Activated CD8-positive, alpha-beta memory T cell treated with anti-CD3 and anti-CD28 coated beads, Interleukin-2, amount 10 ng/mL, durations not matched to agents 7 days and 5 days (primary cell): Measurements from ENCODE around the gene ICAM2. TPM values are rescaled to one million over a fixed set of nuclear protein-coding genes. Genes with fewer than 3 reads are reported as not detected.
A peak's percentile ranks its signal among the peaks of the same experiment; 100 is the strongest.

Source experiments
- ATAC-seq: fragments of 150-1000 bp; cut with Tn5 transposase; one replicate; pipeline ENCODE4 v1.10.0; 2021; ENCODE audit warnings: moderate library complexity
- CTCF ChIA-PET: fragments of 350-600 bp; sonication (Branson Sonifier 250); formaldehyde crosslinking; loops from one replicate; lab custom pipeline; 2021; ENCODE audit warnings: antibody characterized with exemption; lab: Charles Lee
- DNase-seq: peaks from one replicate; pipeline ENCODE4 v3.0.0-alpha.2; 2020
- H3K27ac Mint-ChIP-seq: one replicate; pipeline ENCODE4 v1.8.0; 2021; ENCODE audit warnings: mild to moderate bottlenecking, mixed read lengths
- H3K27me3 Mint-ChIP-seq: one replicate; pipeline ENCODE4 v1.8.0; 2021; ENCODE audit warnings: mixed read lengths
- H3K36me3 Mint-ChIP-seq: one replicate; pipeline ENCODE4 v1.8.0; 2021; ENCODE audit warnings: mild to moderate bottlenecking, mixed read lengths
- H3K4me1 Mint-ChIP-seq: one replicate; pipeline ENCODE4 v1.8.0; 2021; ENCODE audit warnings: mixed read lengths
- H3K4me3 Mint-ChIP-seq: one replicate; pipeline ENCODE4 v1.8.0; 2021; ENCODE audit warnings: mild to moderate bottlenecking, moderate library complexity, mixed read lengths
- H3K9me3 Mint-ChIP-seq: one replicate; pipeline ENCODE4 v1.8.0; 2022; ENCODE audit warnings: low read depth, mixed read lengths
- total RNA-seq, 2 experiments: library from RNA; stranded (reverse); gene quantifications; one replicate each; pipeline ENCODE4 v1.2.3, GENCODE V29; 2021

ICAM2 gene
- total RNA-seq, 2 experiments from 2014 or later = 39.0 to 40.6 TPM

DNA sequence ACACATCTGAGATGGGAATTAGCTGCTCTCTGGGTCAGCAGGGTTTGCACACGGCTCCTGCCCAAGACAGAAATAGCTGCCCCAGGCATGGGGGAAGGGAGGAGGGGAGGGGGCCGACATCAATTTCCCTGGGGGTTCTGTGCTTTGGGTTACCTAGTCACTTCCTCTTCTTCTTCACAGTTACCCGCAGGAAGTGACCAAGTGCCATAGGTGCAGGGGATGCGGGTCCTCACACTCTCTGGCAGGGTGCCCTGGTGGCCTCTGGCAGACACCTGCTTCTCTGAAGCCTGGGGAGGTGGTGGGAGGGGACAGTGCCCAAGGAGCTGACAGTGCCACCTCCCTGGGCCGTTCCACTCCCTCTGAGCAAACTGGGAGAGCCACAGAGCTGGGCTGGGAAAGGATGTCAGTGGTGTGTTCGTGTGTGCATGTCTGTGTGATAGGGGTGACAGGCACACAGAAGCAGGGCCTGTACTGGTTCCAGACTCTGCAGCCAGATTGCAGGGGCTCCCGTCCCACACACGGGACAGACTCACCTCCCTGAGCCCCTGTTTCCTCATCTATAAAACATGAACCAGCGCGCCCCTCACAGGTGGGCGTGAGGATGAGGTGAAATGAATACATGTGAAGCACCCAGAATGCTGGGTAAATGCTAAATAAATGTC is 65.9 kb downstream of the ICAM2 start:
- no peaks in the 10 kb centered on the region for H3K27me3 Mint-ChIP-seq
- DNase-seq (peak; percentile 61), ATAC-seq (peak; percentile 64)
- CTCF ChIA-PET = interaction anchor here (0.7 to 5.5 kb wide), 10 partner anchors 9 to 179 kb away, joined by 3 to 23 read pairs (median 4); partner anchors contain the start of gene GH1
- peaks cover 20% of the 10 kb centered on the region for H3K4me1 Mint-ChIP-seq
- H3K27ac Mint-ChIP-seq = peak overlapping the region; percentile 63
- H3K36me3 Mint-ChIP-seq = no peaks in the 10 kb centered on the region
- no peak overlapping the region for H3K4me3 Mint-ChIP-seq
- H3K9me3 Mint-ChIP-seq = no peaks in the 10 kb centered on the region

Other genes with a start within 250 kb of the ICAM2 start
- 10 to 100 TPM; 55.7 to 71.1 TPM for gene CCDC47, start 247.0 kb downstream of the ICAM2 start, total RNA-seq
- 100 to 1,000 TPM; 121 to 123 TPM for gene DDX42, start 246.5 kb downstream of the ICAM2 start, total RNA-seq
- gene PSMC5, start 193.2 kb downstream of the ICAM2 start, total RNA-seq = 100 to 1,000 TPM; 157 to 195 TPM
- 10 to 100 TPM; 58.9 to 71.7 TPM for gene FTSJ3, start 193.0 kb downstream of the ICAM2 start, total RNA-seq
- 100 to 1,000 TPM; 137 to 151 TPM for gene SMARCD2, start 177.9 kb downstream of the ICAM2 start, total RNA-seq
- gene CSH2, start 147.0 kb downstream of the ICAM2 start, total RNA-seq = not detected
- not detected for gene GH2, start 138.7 kb downstream of the ICAM2 start, total RNA-seq
- gene CSH1, start 124.1 kb downstream of the ICAM2 start, total RNA-seq = not detected
- gene CSHL1, start 109.4 kb downstream of the ICAM2 start, total RNA-seq = not detected
- gene GH1, start 101.8 kb downstream of the ICAM2 start, total RNA-seq = not detected
- 10 to 100 TPM; 15.0 to 19.1 TPM for gene CD79B, start 88.3 kb downstream of the ICAM2 start, total RNA-seq
- gene SCN4A, start 47.7 kb downstream of the ICAM2 start, total RNA-seq = under 1 TPM in 1 of 2 experiments, not detected in 1; 0.02 TPM
- gene PRR29, start 22.3 kb downstream of the ICAM2 start, total RNA-seq = 1 to 10 TPM; 1.5 to 3.3 TPM
- 10 to 100 TPM; 21.7 to 22.9 TPM for gene ERN1, start 109.5 kb upstream of the ICAM2 start, total RNA-seq
- gene TEX2, start 242.6 kb upstream of the ICAM2 start, total RNA-seq = 10 to 100 TPM; 14.8 to 17.6 TPM